Measurements from ENCODE around the gene SHROOM3.

DNA sequence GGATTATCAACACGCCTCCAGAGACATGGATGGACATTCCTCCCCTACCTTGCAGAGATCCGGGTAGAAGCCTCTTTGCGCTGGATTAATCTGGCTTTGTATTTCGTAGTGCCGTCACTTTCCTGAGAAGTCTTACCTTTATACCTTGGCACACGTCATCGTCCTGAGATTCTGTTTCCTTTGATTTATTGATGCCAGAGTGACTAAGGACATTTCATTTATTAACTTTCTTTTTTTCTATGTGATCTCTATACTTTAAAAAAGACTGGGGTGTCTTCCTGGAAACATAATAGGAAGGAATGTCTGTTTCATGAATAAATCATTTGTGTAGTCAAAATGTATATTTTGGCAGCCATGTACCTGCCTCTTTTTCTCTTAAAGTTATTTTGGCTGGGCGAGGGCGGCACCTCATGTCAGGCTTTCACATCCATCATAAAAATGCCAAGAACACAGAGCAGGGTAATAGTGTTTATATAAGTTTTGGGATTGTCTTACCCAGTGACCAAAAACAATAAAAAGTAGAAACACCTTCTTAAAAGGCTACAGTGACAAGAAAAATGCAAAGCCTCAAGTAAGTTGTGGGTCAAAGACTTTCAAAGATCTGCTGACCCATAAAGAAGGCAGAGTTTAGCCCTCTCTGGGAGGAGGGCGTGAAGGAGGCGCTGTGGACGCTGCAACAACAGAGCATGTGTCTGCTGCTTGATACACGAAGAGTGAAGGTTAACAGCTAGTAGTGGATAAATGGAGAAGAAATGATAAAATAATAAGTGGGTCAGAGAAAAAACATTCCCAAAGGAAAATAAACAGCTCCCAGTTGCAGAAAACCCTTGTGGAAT lies 124.4 kb downstream of the SHROOM3 start:
- no peak for TF ChIP-seq EZH2 (IDR thresholded peaks at IDR 0.05; ENCODE audit: borderline replicate concordance, low read length)
- TF ChIP-seq, protein P1, sequence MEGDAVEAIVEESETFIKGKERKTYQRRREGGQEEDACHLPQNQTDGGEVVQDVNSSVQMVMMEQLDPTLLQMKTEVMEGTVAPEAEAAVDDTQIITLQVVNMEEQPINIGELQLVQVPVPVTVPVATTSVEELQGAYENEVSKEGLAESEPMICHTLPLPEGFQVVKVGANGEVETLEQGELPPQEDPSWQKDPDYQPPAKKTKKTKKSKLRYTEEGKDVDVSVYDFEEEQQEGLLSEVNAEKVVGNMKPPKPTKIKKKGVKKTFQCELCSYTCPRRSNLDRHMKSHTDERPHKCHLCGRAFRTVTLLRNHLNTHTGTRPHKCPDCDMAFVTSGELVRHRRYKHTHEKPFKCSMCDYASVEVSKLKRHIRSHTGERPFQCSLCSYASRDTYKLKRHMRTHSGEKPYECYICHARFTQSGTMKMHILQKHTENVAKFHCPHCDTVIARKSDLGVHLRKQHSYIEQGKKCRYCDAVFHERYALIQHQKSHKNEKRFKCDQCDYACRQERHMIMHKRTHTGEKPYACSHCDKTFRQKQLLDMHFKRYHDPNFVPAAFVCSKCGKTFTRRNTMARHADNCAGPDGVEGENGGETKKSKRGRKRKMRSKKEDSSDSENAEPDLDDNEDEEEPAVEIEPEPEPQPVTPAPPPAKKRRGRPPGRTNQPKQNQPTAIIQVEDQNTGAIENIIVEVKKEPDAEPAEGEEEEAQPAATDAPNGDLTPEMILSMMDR (conservative IDR thresholded peaks at IDR 0.05 in 1 of 2, IDR thresholded peaks at IDR 0.05 in 1 of 2; ENCODE audit: extremely low read depth in 1 of 2, insufficient read depth in 1 of 2, low read depth in 1 of 2, low read length in 2 of 2), result no peak

Measured in mammary epithelial cell (primary cell).